Inflammatory macrophage (primary cell): ENCODE results near the gene SPDYC.
"Not testable (repeated sequence)": the region's sequence is repeated elsewhere in the genome, so short reads cannot be mapped to it uniquely, and the experiment has no call there.

Experiments
- DNase-seq, 2 donors: peaks; one replicate each; pipeline ENCODE4 v3.0.0-alpha.2; 2020 to 2022

Gene SPDYC

GRCh38 chr11:65169164-65169641 lies 830 bp upstream of the SPDYC start:
- peak in 1 of 2 donors; percentile 15 for DNase-seq

- no peak for DNase-seq
Observed at GRCh38 chr11:65172600-65172999, 2.6 kb downstream of the SPDYC start.

- DNase-seq: not testable (repeated sequence)
Observed at GRCh38 chr11:65174571-65175010, 4.6 kb downstream of the SPDYC start.

- DNase-seq: peak; percentile 51 to 52
Observed at GRCh38 chr11:65180877-65181568, 11.0 kb downstream of the SPDYC start.

- DNase-seq: peak; percentile 40 to 54
Observed at GRCh38 chr11:65181569-65182257, 11.7 kb downstream of the SPDYC start, which contains the start of gene CAPN1. TSS of gene CAPN1 (plus strand) at chr11:65181928. CDS start at chr11:65182702, 774 bp downstream.

GRCh38 chr11:65182258-65183170 lies 12.5 kb downstream of the SPDYC start:
- peak in 1 of 2 donors; percentile 7 for DNase-seq

- no peak for DNase-seq
Observed at GRCh38 chr11:65183201-65183891, 13.3 kb downstream of the SPDYC start.

- DNase-seq: no peak
Observed at GRCh38 chr11:65184146-65184545, 14.1 kb downstream of the SPDYC start.

GRCh38 chr11:65185171-65185570 lies 15.1 kb downstream of the SPDYC start:
- no peak for DNase-seq

GRCh38 chr11:65185869-65186341 lies 15.9 kb downstream of the SPDYC start:
- no peak for DNase-seq

GRCh38 chr11:65186701-65187100 lies 16.7 kb downstream of the SPDYC start:
- no peak for DNase-seq

GRCh38 chr11:65187146-65187675 lies 17.2 kb downstream of the SPDYC start:
- no peak for DNase-seq

GRCh38 chr11:65187971-65188461 lies 18.0 kb downstream of the SPDYC start:
- no peak for DNase-seq

- DNase-seq: no peak
Observed at GRCh38 chr11:65188486-65188885, 18.5 kb downstream of the SPDYC start.

GRCh38 chr11:65189191-65189590 lies 19.2 kb downstream of the SPDYC start:
- DNase-seq: no peak

GRCh38 chr11:65194564-65194963 lies 24.5 kb downstream of the SPDYC start:
- peak in 1 of 2 donors; percentile 9 for DNase-seq

- DNase-seq: no peak
Observed at GRCh38 chr11:65204143-65204542, 34.1 kb downstream of the SPDYC start.

- peak; percentile 22 to 33 for DNase-seq
Observed at GRCh38 chr11:65204646-65205601, 34.9 kb downstream of the SPDYC start.

GRCh38 chr11:65205602-65205967 lies 35.6 kb downstream of the SPDYC start:
- DNase-seq: no peak

GRCh38 chr11:65206441-65206841 lies 36.4 kb downstream of the SPDYC start:
- DNase-seq: no peak
